Neural cell (in vitro differentiated cells): Measurements from ENCODE around the gene LHPP.

ENCODE experiments used
- EZH2 ChIP-seq: fragments of 200-600, 300-800 bp; shearing (Covaris generic), sonication (generic); IDR thresholded peaks from 2 replicates; pipeline ENCODE4 v1.6.1; 2014; ENCODE audit warnings: antibody characterized with exemption, low read length, borderline replicate concordance, mild to moderate bottlenecking; ENCODE audit not compliant: insufficient read depth, poor library complexity, severe bottlenecking
- TF ChIP-seq, protein P1 (sequence below): fragments of 450-650 bp; IDR thresholded peaks from 2 replicates; pipeline ENCODE4 v1.5.1; 2014; ENCODE audit warnings: antibody characterized with exemption, mild to moderate bottlenecking, moderate library complexity; ENCODE audit not compliant: poor library complexity, severe bottlenecking
- TF ChIP-seq, protein P2 (sequence below): IDR thresholded peaks from 2 replicates; pipeline ENCODE4 v1.6.1; 2012; ENCODE audit warnings: borderline replicate concordance

DNA sequence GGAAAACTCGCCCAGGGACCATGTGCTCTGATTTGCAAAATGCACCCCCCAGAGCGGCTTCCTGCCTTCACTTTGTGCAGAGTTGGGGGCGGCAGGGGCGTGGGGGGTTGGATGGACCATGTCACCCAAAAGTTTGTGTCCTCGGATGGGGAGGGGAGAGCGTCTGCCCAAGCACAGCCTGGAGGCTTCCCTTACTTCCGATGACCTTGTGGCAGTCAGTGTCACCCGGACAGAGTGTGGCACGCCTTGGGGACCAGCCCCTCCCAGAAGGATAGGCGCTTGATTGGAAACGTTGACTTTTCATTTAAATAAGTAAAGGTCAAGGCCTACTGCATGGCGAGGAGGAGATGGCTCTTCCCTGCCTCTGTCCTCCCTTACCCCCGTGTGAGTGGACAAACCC, 71.6 kb downstream of the LHPP start:
- TF ChIP-seq, protein P1, sequence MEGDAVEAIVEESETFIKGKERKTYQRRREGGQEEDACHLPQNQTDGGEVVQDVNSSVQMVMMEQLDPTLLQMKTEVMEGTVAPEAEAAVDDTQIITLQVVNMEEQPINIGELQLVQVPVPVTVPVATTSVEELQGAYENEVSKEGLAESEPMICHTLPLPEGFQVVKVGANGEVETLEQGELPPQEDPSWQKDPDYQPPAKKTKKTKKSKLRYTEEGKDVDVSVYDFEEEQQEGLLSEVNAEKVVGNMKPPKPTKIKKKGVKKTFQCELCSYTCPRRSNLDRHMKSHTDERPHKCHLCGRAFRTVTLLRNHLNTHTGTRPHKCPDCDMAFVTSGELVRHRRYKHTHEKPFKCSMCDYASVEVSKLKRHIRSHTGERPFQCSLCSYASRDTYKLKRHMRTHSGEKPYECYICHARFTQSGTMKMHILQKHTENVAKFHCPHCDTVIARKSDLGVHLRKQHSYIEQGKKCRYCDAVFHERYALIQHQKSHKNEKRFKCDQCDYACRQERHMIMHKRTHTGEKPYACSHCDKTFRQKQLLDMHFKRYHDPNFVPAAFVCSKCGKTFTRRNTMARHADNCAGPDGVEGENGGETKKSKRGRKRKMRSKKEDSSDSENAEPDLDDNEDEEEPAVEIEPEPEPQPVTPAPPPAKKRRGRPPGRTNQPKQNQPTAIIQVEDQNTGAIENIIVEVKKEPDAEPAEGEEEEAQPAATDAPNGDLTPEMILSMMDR = no peak
- TF ChIP-seq, protein P2, sequence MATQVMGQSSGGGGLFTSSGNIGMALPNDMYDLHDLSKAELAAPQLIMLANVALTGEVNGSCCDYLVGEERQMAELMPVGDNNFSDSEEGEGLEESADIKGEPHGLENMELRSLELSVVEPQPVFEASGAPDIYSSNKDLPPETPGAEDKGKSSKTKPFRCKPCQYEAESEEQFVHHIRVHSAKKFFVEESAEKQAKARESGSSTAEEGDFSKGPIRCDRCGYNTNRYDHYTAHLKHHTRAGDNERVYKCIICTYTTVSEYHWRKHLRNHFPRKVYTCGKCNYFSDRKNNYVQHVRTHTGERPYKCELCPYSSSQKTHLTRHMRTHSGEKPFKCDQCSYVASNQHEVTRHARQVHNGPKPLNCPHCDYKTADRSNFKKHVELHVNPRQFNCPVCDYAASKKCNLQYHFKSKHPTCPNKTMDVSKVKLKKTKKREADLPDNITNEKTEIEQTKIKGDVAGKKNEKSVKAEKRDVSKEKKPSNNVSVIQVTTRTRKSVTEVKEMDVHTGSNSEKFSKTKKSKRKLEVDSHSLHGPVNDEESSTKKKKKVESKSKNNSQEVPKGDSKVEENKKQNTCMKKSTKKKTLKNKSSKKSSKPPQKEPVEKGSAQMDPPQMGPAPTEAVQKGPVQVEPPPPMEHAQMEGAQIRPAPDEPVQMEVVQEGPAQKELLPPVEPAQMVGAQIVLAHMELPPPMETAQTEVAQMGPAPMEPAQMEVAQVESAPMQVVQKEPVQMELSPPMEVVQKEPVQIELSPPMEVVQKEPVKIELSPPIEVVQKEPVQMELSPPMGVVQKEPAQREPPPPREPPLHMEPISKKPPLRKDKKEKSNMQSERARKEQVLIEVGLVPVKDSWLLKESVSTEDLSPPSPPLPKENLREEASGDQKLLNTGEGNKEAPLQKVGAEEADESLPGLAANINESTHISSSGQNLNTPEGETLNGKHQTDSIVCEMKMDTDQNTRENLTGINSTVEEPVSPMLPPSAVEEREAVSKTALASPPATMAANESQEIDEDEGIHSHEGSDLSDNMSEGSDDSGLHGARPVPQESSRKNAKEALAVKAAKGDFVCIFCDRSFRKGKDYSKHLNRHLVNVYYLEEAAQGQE = no peak
- no peak for TF ChIP-seq EZH2
